NCI-H187 (cell line): ENCODE data around the gene LLGL2.
"Not testable (repeated sequence)": the region's sequence is repeated elsewhere in the genome, so short reads cannot be mapped to it uniquely, and the experiment has no call there.

Source experiments
- DNase-seq, 2 experiments: peaks; one replicate each; lab custom pipeline; 2025; lab: John Stamatoyannopoulos, UW

The LLGL2 gene

GRCh38 chr17:75592348-75593020 is 67.0 kb downstream of the LLGL2 start:
- DNase-seq = no peak

DNA sequence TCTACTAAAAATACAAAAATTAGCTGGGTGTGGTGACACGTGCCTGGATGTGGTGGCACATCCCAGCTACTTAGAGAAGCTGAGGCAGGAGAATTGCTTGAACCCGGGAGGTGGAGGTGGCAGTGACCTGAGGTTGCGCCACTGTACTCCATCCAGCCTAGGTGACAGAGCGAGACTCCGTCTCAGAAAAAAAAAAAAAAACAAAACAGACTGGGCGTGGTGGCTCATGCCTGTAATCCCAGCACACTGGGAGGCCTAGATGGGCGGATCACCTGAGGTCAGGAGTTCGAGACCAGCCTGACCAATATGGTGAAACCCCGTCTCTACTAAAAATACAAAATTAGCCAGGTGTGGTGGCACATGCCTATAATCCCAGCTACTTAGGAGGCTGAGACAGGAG is 67.9 kb downstream of the LLGL2 start:
- DNase-seq = not testable (repeated sequence)

DNA sequence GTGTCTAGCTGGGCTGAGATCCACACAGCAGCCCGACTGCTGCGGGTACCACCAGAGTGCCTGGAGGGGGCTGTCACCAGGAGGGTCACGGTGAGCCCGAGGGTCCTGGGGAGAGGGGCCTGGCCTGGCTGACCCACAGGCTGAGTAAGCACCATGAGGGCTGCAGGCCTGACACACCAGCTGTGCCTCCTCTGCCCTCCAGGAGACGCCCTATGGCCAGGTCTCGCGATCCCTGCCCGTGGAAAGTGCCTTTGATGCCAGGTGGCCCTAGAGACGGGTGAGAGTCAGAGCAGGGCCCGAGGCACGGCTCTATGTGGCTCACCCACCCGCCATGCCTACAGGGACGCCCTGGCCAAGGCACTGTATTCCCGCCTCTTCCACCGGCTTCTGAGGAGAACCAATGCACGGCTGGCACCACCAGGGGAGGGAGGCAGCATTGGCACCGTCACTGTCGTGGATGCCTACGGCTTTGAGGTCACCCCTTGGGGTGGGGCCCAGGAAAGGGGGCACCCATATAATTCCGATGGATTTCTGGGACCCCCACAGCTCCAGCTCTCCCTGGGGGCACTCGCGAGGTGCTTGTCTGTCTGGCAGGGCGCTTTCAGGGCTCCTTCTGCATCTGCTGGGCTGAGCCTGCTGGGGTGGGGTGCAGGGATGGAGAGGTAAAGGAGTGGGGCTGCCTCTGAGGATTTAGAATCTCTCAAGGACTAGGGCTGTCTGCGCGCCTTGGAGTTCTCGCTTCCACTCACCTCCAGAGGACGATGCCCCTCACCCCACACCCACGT is 69.2 kb downstream of the LLGL2 start:
- no peak for DNase-seq

DNA sequence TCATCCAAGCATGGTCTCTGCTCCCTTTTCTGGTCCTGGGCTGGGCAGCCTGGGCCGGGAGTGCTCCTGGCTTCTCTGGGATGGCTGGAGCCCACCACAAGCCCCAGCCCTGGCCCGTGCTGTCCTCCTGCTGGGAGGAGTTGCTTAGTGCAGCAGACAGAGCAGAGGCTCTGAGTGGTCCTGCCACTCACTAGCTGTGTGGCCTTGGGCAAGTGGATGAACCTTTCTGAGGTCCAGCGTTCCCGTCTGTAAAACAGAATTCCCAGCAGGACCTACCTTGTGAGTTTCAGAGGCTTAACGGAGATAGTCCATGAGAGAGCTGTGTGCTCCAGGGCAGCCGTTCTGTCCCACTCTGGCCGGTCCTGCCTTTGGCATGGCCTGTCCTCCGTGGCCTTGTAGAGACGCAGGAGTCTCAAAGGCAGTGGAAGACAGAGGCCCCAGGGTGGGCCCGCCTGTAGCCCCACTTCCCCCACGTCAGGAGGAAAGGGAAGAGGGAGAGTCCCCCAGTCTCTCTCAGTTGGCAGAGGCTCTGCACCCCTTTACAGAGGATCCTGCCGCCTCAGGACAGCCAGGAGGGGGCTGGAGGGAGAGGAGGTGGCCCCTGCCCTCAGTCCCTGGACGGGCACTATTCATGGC is 69.9 kb downstream of the LLGL2 start:
- no peak for DNase-seq

GRCh38 chr17:75595920-75596313 is 70.4 kb downstream of the LLGL2 start:
- DNase-seq = no peak

DNA sequence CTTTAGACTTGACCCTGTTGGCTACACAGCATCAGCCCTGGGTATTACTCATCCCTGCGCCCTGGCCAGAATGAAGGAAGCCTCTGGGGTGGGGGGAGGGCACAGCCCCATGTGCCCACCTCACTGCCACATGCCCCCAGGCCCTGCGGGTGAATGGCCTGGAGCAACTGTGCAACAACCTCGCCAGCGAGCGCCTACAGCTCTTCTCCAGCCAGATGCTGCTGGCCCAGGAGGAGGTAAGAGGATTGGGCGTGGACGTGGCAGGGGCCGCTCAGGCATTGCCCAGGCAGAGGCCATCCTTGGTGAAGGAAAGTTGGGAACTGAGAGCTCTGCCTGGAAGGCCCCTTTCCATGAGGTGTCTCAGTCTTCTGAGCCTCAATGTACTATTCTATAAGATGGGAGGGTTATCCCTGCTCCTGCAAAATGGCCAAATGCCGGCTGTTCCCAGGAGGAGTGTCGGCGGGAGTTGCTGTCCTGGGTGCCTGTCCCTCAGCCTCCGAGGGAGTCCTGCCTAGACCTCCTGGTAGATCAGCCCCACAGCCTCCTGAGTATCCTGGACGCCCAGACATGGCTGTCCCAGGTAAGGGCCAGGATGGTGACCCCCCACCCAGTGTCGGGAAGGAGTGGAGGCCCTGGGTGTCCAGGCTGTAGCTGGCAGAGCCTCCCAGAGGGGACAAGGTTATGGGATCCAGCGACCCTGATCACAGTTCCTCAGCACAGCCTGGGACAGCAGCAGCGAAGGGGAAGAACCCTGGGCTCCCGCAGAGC is 71.0 kb downstream of the LLGL2 start:
- DNase-seq = no peak

DNA sequence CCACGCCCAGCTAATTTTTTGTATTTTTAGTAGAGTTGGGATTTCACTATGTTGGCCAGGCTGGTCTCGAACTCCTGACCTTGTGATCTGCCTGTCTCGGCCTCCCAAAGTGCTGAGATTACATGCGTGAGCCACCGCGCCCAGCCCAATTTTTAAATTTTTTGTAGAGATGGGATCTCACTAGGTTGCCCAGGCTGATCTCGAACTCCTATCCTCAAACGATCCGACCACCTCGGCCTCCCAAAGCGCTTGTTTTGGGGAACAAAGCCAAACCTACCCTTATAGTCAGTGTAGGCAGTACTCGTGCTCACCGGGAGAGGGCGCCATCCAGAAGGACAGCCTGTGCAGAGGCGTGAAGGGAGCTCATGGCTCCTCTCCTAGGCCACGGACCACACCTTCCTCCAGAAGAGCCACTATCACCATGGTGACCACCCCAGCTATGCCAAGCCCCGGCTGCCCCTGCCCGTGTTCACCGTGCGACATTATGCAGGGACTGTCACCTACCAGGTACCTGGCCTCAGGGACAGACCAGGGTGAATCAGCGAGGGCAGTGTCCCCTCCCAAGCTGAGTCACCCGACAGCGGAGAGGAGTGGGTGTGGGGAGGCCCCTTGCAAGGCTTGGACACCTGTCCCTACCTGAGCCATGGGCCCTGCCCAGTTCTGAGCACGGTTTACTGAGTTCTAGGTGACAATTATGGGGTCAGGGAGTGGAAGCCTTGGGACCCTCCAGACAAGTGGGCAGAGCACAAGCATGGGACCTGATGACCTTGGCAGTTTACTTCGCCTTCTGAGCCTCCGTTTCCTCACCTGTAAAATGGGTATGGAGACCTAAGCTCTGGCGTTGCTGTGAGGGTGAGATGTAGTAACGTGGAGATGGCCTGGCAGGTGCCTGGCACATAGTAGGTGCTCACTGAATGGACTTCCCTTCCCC is 75.8 kb downstream of the LLGL2 start:
- peak; percentile 22 to 35 for DNase-seq

DNA sequence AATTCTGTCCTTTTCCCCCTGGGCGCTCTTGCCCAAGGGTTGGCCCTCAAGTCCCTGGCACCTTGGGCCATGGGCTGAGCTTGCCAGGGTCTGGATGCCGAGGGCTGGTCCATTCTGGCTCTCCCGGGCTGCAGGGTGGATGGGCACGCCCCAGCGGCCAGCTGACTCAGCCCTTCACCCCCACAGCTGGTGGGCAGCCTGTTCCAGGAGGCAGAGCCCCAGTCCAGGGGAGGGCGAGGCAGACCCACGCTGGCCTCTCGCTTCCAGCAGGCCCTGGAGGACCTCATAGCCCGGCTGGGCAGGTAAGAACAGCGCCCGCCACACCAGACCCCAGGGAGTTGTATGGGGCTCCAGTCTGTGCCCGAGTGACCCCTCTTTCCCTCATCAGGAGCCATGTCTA is 77.1 kb downstream of the LLGL2 start:
- DNase-seq = no peak

DNA sequence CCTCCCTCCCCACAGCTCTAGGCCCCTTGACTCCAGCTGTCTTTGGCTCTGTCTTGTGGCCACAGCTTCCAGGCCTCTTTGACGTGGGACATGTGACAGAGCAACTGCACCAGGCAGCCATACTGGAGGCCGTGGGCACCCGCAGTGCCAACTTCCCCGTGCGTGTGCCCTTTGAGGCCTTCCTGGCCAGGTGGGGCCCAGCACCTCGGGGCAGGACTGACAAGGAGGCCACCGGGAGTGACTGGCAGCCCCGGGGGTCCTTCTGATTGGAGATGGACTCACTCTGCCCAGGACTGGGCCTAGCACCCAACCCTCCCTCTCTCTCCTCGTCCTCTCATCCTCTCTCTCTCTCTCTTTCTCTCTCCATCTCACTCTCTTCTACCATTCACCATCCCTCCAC is 77.6 kb downstream of the LLGL2 start:
- DNase-seq = no peak

DNA sequence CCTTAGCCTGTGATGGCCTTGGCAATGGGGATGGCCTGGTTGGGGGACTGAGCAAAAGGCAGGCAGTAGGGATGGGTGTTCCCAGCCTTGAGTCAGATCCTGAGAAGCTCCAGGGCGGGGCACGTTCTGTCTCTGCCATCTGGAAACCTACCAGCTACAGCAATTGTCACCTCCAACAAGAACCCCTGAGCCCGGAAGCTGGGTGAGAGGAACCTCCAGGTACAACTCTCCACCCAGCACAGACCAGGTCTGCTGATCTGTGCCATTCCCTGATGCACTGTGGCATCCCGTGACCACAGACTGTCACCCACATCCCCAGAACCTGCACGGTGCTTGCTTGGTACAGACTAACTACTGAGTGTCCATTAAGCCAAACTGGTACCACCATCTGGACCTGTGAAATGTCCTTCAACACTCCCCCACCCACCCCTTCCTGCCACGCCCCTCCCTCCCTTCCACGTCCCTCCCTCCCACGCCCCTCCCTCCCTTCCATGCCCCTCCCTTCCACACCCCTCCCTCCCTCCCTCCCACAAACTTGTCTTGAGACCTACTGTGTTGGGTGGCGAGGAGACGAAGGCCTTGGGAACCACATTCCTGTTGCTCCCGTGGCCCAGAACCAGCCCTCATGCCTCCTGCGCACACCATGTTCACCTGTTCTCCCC is 78.7 kb downstream of the LLGL2 start:
- no peak for DNase-seq

DNA sequence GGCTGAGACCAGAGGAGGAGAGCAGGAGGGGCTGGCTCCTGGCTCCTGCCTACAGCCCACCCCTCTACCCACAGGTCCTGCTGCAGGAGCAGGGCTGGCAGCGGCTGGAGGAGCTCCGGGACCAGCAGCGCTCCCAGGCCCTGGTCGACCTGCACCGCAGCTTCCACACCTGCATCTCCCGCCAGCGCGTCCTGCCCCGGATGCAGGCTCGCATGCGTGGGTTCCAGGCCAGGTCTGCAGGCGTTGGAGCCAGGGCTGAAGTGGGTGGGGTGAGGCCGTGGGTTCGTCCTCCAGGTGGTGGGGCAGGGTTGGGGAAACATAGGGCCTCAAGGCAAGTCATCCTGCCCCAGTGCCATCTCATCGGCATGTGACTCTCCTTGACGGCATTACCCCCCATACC is 80.3 kb downstream of the LLGL2 start:
- DNase-seq = no peak

- no peak for DNase-seq
Observed at GRCh38 chr17:75607086-75607485, 81.6 kb downstream of the LLGL2 start.

- DNase-seq = no peak
Observed at GRCh38 chr17:75610103-75610984, 84.8 kb downstream of the LLGL2 start.

DNA sequence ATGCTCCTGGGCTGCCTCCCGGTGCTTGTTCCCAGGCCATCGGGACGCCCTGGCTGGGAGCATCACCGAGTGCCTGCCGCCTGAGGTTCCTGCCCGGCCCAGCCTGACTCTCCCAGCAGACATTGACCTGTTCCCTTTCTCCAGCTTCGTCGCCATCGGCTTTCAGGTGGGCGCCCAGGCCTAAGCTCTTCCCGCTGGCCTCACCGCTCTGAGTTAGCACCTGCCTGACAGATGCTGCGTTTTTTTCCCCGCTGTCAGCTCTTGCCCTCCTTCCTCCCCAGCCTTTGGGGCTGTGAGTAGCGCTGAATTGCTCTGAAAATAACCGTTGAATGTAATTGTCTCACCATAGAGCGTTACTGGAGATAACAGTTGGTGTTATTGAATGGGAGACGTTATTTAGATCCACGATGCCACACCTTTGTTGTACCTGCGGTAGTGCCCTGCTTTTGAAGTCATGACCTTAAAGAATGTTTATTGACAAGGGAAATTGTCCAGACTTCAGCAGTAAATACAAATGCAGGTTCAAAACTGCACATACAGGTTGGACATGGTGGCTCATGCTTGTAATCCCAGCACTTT is 86.4 kb downstream of the LLGL2 start:
- DNase-seq = no peak

GRCh38 chr17:75612906-75613626 is 87.6 kb downstream of the LLGL2 start:
- no peak for DNase-seq

DNA sequence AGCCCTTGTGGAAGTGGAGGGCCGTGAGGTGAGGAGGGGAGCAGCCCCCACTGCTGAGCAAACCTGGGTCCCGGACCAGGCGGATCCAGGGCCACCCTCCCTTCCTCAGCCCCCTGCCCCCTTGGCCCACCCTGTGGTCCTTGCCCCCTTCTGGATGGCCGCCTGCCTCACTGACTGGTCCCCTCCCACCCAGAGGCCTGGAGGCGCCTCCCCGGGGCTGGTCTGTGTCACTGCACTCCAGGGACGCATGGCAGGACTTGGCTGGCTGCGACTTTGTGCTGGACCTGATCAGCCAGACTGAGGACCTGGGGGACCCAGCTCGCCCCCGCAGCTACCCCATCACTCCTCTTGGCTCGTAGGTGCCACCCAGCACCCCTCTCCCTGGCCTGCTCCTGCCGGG is 88.5 kb downstream of the LLGL2 start:
- DNase-seq = no peak

- no peak for DNase-seq
Observed at GRCh38 chr17:75614556-75615270, 89.2 kb downstream of the LLGL2 start.

DNA sequence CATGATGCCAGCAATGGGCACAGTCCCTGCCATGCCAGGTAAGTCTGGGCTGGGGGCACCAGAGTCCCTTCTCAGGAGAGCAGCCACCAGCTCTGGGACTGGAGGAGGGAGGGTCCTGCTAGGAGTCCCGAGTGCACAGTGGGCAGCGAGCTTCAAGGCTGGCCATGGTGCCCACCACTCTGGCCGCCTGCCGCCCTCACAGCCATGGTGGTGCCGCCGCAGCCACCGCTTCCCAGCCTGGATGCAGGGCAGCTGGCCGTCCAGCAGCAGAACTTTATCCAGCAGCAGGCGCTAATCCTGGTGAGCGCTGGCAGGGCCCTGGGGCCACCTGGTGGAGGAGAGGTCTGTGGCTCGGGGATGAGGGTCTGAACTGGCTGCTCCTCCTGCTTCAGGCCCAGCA is 89.8 kb downstream of the LLGL2 start:
- no peak for DNase-seq
